GM12801 (cell line): ENCODE measurements around the gene CSTPP1.

Experiments used
- CTCF ChIP-seq: IDR thresholded peaks from one replicate; pipeline ENCODE4 v1.5.1; 2011; ENCODE audit warnings: control low read depth; ENCODE audit not compliant: insufficient read length; ENCODE audit errors: extremely low read depth

CSTPP1 gene

GRCh38 chr11:47021527-47021818 is 84.9 kb downstream of the CSTPP1 start:
- TF ChIP-seq CTCF = no peak

GRCh38 chr11:47021965-47022364 is 85.4 kb downstream of the CSTPP1 start:
- no peak for TF ChIP-seq CTCF

DNA sequence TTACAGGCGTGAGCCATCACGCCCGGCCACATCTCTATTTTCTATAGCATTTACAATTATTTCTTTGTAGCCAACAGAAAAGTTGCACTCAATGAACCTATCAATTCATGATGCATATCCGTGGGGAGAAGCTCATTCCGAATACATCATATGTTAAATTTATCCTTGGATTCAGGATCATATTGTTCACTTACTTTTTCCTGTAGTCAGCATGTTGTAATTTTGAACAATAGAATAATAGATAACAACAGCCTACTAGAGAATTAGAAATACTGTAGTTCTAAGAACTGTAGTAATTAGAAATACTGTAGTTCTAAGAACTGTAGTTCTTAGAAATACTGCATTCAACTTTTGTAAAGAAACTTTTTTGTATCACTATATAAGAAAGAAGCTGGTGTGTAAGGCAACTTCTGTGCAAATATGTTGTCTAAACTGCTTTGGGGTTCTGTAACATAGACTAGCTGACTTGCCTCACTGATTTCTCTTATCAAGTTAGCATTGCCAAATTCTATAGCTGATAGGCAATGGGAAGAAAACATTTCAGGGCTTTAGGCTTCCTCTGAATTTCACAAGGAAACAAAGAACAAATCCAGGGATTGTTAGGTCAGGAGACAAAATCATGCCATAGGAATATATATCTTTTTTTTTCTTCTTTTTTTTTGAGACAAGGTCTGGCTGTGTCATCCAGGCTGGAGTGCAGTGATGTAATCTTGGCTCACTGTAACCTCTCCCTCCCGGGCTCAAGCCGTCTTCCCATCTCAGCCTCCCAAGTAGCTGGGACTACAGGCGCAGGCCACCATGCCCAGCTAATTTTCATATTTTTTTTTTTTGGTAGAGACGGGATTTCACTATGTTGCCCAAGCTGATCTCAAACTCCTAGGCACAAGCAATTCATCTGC is 91.9 kb downstream of the CSTPP1 start:
- no peak for TF ChIP-seq CTCF

GRCh38 chr11:47033439-47033838 is 96.9 kb downstream of the CSTPP1 start:
- no peak for TF ChIP-seq CTCF

DNA sequence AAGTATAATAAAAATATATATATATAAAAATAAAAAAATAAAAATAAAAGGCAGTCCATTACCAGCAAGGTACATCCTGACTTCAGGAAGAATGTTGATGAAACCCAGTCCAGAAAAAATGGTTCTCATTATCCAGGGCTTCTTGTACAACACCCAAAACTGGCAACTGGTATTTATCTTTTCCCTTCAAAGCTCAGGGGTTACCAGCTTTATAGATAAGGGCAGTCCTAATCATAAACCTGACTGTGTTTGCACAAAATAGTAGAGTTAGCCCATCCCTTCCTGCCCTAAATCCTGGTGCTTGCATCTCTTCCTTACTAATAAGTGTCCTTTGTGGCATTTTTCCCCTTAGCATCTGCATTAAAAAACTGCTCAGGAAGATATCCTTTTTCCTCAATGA is 97.5 kb downstream of the CSTPP1 start:
- TF ChIP-seq CTCF = no peak

DNA sequence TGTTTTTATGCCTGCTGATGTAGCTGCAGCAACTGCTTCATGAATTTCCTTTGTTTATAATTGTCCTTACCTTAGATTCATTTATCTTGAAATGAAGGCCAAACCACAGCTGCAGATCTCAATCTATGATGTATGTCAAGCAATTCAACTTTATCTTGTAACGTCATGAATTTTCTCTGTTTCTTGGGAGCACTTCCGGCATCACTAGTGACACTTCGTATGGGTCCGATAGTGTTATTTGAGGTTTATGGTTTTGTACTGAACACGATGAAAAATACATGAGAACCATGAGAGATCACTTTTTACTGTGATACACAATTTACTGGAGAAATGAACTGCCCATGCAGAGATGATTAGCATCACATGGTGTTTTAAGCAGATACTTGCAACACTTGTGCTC is 98.5 kb downstream of the CSTPP1 start:
- TF ChIP-seq CTCF = no peak

- TF ChIP-seq CTCF = no peak
Measured at GRCh38 chr11:47044119-47044518, 107.6 kb downstream of the CSTPP1 start.
